GM12873 (cell line): ENCODE data around the gene EGFL7.

ENCODE experiments used
- CTCF ChIP-seq: IDR thresholded peaks from 2 replicates; pipeline ENCODE4 v1.5.1; 2012; ENCODE audit warnings: low read depth, mild to moderate bottlenecking, moderate library complexity, low read length, control low read depth; ENCODE audit not compliant: insufficient read depth; ENCODE audit errors: missing control alignments

Gene EGFL7

GRCh38 chr9:136631038-136632000 lies 31.4 kb upstream of the EGFL7 start:
- TF ChIP-seq CTCF: peak; percentile 92

GRCh38 chr9:136634904-136635303 lies 27.8 kb upstream of the EGFL7 start:
- TF ChIP-seq CTCF: no peak

GRCh38 chr9:136640171-136641111 lies 22.3 kb upstream of the EGFL7 start:
- TF ChIP-seq CTCF: no peak

GRCh38 chr9:136642439-136642921 lies 20.2 kb upstream of the EGFL7 start:
- TF ChIP-seq CTCF: no peak

- no peak for TF ChIP-seq CTCF
These were observed 18.9 kb upstream of the EGFL7 start for GRCh38 chr9:136643596-136644342.

GRCh38 chr9:136644343-136644592 lies 18.4 kb upstream of the EGFL7 start:
- no peak for TF ChIP-seq CTCF
